Naive thymus-derived CD4-positive, alpha-beta T cell (primary cell): ENCODE results near the gene CPA4. TPM values are rescaled to one million over a fixed set of nuclear protein-coding genes. Genes with fewer than 3 reads are reported as not detected.

Experiments used
- ATAC-seq: fragments of 150-1000 bp; cut with Tn5 transposase; 2 replicates; pipeline ENCODE4 v1.10.0; 2021; ENCODE audit warnings: mild to moderate bottlenecking, moderate library complexity
- CTCF ChIA-PET: fragments of 350-600 bp; sonication (Branson Sonifier 250); formaldehyde crosslinking; loops from one replicate; lab custom pipeline; 2021; ENCODE audit warnings: antibody characterized with exemption; lab: Charles Lee
- POLR2A ChIA-PET: fragments of 350-600 bp; sonication (Branson Sonifier 250); formaldehyde crosslinking; loops from one replicate; lab custom pipeline; 2021; ENCODE audit warnings: antibody characterized with exemption, inconsistent platforms; lab: Charles Lee
- DNase-seq, 9 donors: peaks; one replicate each; pipeline versions ENCODE4 v3.0.0 to v3.0.0-alpha.2; 2020 to 2022; ENCODE audit warnings: mixed read lengths in 1 of 9
- H3K27ac ChIP-seq: one replicate; pipeline ENCODE4 v1.7.0; 2013; ENCODE audit warnings: mild to moderate bottlenecking, low read depth, low read length, moderate library complexity
- H3K27me3 ChIP-seq, 2 donors: one replicate each; pipeline ENCODE4 v1.7.0; 2013; ENCODE audit warnings: low read length in 2 of 2, mild to moderate bottlenecking in 2 of 2, moderate library complexity in 2 of 2; ENCODE audit not compliant: control insufficient read depth in 2 of 2, insufficient read depth in 2 of 2
- H3K36me3 ChIP-seq, 3 experiments: 1 replicate in 2 of 3; 2 replicates in 1 of 3; pipeline ENCODE4 v1.7.0; 2013; ENCODE audit warnings: low read length in 3 of 3, mild to moderate bottlenecking in 3 of 3, moderate library complexity in 1 of 3; ENCODE audit not compliant: insufficient read depth in 3 of 3, control insufficient read depth in 2 of 3
- H3K4me1 ChIP-seq, 2 donors: one replicate each; pipeline ENCODE4 v1.7.0; 2013; ENCODE audit warnings: low read length in 2 of 2, mild to moderate bottlenecking in 2 of 2, moderate library complexity in 1 of 2; ENCODE audit not compliant: control insufficient read depth in 2 of 2, insufficient read depth in 2 of 2
- H3K4me3 ChIP-seq: 2 replicates; pipeline ENCODE4 v1.7.0; 2013; ENCODE audit warnings: mild to moderate bottlenecking, low read length
- H3K9me3 ChIP-seq, 3 experiments: 1 replicate in 2 of 3; 2 replicates in 1 of 3; pipeline ENCODE4 v1.7.0; 2013; ENCODE audit warnings: low read length in 3 of 3; ENCODE audit not compliant: control insufficient read depth in 2 of 3
- H3K27ac Mint-ChIP-seq, 9 donors: one replicate each; pipeline ENCODE4 v1.8.0; 2020 to 2022; ENCODE audit warnings: mixed read lengths in 9 of 9, mild to moderate bottlenecking in 8 of 9, moderate library complexity in 5 of 9, inconsistent platforms in 2 of 9
- H3K27me3 Mint-ChIP-seq, 5 donors: one replicate each; pipeline ENCODE4 v1.8.0; 2021 to 2022; ENCODE audit warnings: mixed read lengths in 5 of 5, mild to moderate bottlenecking in 1 of 5
- H3K36me3 Mint-ChIP-seq, 5 donors: one replicate each; pipeline ENCODE4 v1.8.0; 2020 to 2022; ENCODE audit warnings: mixed read lengths in 5 of 5, mild to moderate bottlenecking in 3 of 5, inconsistent platforms in 1 of 5
- H3K4me1 Mint-ChIP-seq, 7 donors: one replicate each; pipeline ENCODE4 v1.8.0; 2020 to 2022; ENCODE audit warnings: mixed read lengths in 7 of 7, mild to moderate bottlenecking in 3 of 7, inconsistent platforms in 1 of 7
- H3K4me3 Mint-ChIP-seq, 10 donors: one replicate each; pipeline ENCODE4 v1.8.0; 2020 to 2022; ENCODE audit warnings: mild to moderate bottlenecking in 10 of 10, mixed read lengths in 10 of 10, moderate library complexity in 6 of 10, inconsistent platforms in 2 of 10
- H3K9me3 Mint-ChIP-seq, 11 donors: one replicate each; pipeline ENCODE4 v1.8.0; 2020 to 2022; ENCODE audit warnings: mixed read lengths in 11 of 11, mild to moderate bottlenecking in 4 of 11, inconsistent platforms in 1 of 11, moderate library complexity in 1 of 11
- intact Hi-C, 2 donors: fragments of 100-400 bp; cut with micrococcal nuclease; formaldehyde crosslinking; loops; one replicate each; pipeline ENCODE4 v1.15.1; 2023
- polyA plus RNA-seq, 2 donors: library from polyadenylated mRNA; unstranded; fragments of 300-500 nt; fragmentation: Illumina TruSeq; gene quantifications; one replicate each; pipeline ENCODE4 v1.2.3, GENCODE V29; 2021
- total RNA-seq, 6 experiments: library from RNA in 5 of 6; stranded (reverse) in 5 of 6; gene quantifications; 1 replicate in 5 of 6; 2 replicates in 1 of 6; pipeline ENCODE4 v1.2.3 and lab custom pipeline; 2021 to 2026

CPA4 gene
- total and polyA plus RNA-seq, 7 experiments from 2014 or later = not detected

DNA sequence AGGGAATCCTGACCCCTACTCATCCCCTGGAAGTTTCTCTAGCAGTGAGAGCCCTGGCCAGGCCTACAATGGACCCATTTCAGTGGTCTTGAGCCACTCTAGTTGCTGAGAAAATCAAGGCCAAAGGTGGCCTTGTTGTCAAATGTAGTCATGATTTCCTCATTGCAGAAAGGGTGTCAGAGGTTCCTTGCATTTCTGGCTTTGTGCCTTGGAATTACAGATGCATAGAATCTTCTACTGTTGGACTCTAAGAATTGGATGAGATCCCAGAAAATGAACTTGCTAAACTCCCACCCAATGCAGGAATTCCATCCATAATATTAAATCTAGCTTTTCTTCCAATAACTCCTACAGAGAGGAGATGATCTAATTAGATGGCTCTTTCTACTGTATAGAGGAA lies 14.1 kb upstream of the CPA4 start:
- ChIA-PET CTCF (no interaction called here), POLR2A (interaction anchor here (0.8 kb wide), 1 partner anchor 10 kb away, joined by 3 read pairs; no protein-coding TSS in a partner anchor)
- no peak for DNase-seq
- Mint-ChIP-seq H3K4me3 (no peak overlapping the region), H3K27ac (no peak overlapping the region), H3K27me3 (peaks cover 0 to 8% (median 0%) of the 10 kb centered on the region in 5 donors), H3K36me3 (no peaks in the 10 kb centered on the region), H3K9me3 (peaks cover 0 to 1% (median 0%) of the 10 kb centered on the region in 11 donors), H3K4me1 (peaks cover 0 to 16% (median 12%) of the 10 kb centered on the region in 7 donors)
- intact Hi-C loops = no loop called here
- ATAC-seq = no peak
- Histone ChIP-seq H3K36me3 (no peaks in the 10 kb centered on the region), H3K27me3 (no peaks in the 10 kb centered on the region), H3K27ac (no peak overlapping the region), H3K4me1 (peaks cover 0 to 2% of the 10 kb centered on the region in 2 donors), H3K9me3 (no peaks in the 10 kb centered on the region), H3K4me3 (no peak overlapping the region)

DNA sequence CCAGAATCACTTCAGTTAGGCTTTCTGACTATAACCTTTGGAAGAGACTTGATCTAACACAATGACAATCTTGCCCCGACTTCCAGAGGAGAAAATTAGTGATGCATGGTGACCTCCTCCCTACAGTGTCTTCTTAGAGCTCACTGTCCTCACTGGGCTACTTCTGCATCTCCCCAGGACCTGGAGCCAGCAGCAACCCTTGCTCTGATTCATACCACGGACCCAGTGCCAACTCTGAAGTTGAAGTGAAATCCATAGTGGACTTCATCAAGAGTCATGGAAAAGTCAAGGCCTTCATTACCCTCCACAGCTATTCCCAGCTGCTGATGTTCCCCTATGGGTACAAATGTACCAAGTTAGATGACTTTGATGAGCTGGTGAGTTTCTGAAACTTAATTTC lies 13.7 kb upstream of the CPA4 start:
- peaks cover 0 to 2% (median 0%) of the 10 kb centered on the region in 11 donors for H3K9me3 Mint-ChIP-seq
- H3K27ac Mint-ChIP-seq = no peak overlapping the region
- intact Hi-C loops = no loop called here

DNA sequence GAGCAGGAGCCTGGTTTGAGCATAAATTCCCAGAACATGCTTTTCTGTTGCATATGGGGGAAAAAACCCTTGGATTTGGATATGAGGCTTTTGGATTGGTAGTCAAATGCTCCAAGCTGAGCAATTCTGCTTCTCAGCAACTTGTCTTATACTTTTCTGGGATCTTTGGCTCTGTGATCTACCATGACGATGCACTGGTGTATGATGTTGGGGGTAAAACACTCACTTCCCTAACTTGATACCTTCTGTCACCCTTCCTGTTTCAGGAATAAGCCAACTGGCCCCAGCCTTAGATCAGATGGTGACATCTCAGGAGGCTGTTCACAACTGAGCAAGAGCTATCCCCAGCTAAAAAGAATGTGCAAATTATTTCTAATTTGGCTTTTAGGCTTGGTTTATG lies 13.1 kb upstream of the CPA4 start:
- intact Hi-C loops = no loop called here
- DNase-seq (no peak), ATAC-seq (no peak)
- H3K36me3 ChIP-seq = no peaks in the 10 kb centered on the region
- CTCF ChIA-PET = no interaction called here
- peaks cover 0 to 4% (median 0%) of the 10 kb centered on the region in 5 donors for H3K36me3 Mint-ChIP-seq
- no peaks in the 10 kb centered on the region for H3K9me3 ChIP-seq
- H3K27me3 Mint-ChIP-seq = peaks cover 0 to 9% (median 0%) of the 10 kb centered on the region in 5 donors
- peaks cover 0 to 12% (median 6%) of the 10 kb centered on the region in 7 donors for H3K4me1 Mint-ChIP-seq
- H3K27ac Mint-ChIP-seq = no peak overlapping the region
- peaks cover 0 to 5% (median 0%) of the 10 kb centered on the region in 11 donors for H3K9me3 Mint-ChIP-seq
- H3K4me3 ChIP-seq = no peak overlapping the region
- no peak overlapping the region for H3K4me3 Mint-ChIP-seq
- no peaks in the 10 kb centered on the region for H3K4me1 ChIP-seq
- H3K27me3 ChIP-seq = no peaks in the 10 kb centered on the region
- POLR2A ChIA-PET = interaction anchor here (0.6 kb wide), 1 partner anchor 187 kb away, joined by 3 read pairs; no protein-coding TSS in a partner anchor
- no peak overlapping the region for H3K27ac ChIP-seq

More for the DNA sequence above, 13.7 kb upstream of the CPA4 start:
- no peak overlapping the region for H3K4me3 ChIP-seq
- no peaks in the 10 kb centered on the region for H3K27me3 ChIP-seq
- H3K36me3 ChIP-seq = no peaks in the 10 kb centered on the region
- peaks cover 0 to 4% (median 0%) of the 10 kb centered on the region in 5 donors for H3K36me3 Mint-ChIP-seq
- DNase-seq = no peak
- no peak overlapping the region for H3K27ac ChIP-seq
- H3K27me3 Mint-ChIP-seq = peaks cover 0 to 11% (median 0%) of the 10 kb centered on the region in 5 donors
- ChIA-PET POLR2A (interaction anchor here (0.6 to 0.8 kb wide), 2 partner anchors 11 to 188 kb away, joined by 3 read pairs; no protein-coding TSS in a partner anchor), CTCF (no interaction called here)
- no peaks in the 10 kb centered on the region for H3K4me1 ChIP-seq
- H3K9me3 ChIP-seq = no peaks in the 10 kb centered on the region
- ATAC-seq = no peak
- no peak overlapping the region for H3K4me3 Mint-ChIP-seq
- H3K4me1 Mint-ChIP-seq = peaks cover 0 to 12% (median 9%) of the 10 kb centered on the region in 7 donors

GRCh38 chr7:130281260-130281659 lies 11.7 kb upstream of the CPA4 start:
- H3K4me3 Mint-ChIP-seq = no peak overlapping the region
- peaks cover 0 to 4% (median 0%) of the 10 kb centered on the region in 5 donors for H3K36me3 Mint-ChIP-seq
- H3K27ac Mint-ChIP-seq = no peak overlapping the region
- no peaks in the 10 kb centered on the region for H3K4me1 ChIP-seq
- no peak overlapping the region for H3K4me3 ChIP-seq
- H3K27me3 ChIP-seq = no peaks in the 10 kb centered on the region
- ChIA-PET CTCF (interaction anchor here (0.6 to 1.1 kb wide), 2 partner anchors 16 to 92 kb away, joined by 3 read pairs; no protein-coding TSS in a partner anchor), POLR2A (no interaction called here)
- H3K4me1 Mint-ChIP-seq = peaks cover 0 to 12% (median 6%) of the 10 kb centered on the region in 7 donors
- ATAC-seq = no peak
- H3K9me3 Mint-ChIP-seq = peaks cover 0 to 8% (median 0%) of the 10 kb centered on the region in 11 donors
- H3K27me3 Mint-ChIP-seq = peaks cover 0 to 12% (median 0%) of the 10 kb centered on the region in 5 donors
- intact Hi-C loops = no loop called here
- H3K36me3 ChIP-seq = no peaks in the 10 kb centered on the region
- no peak overlapping the region for H3K27ac ChIP-seq
- no peaks in the 10 kb centered on the region for H3K9me3 ChIP-seq
- no peak for DNase-seq

GRCh38 chr7:130286881-130287280 lies 6.1 kb upstream of the CPA4 start:
- peaks cover 0 to 4% (median 0%) of the 10 kb centered on the region in 5 donors for H3K36me3 Mint-ChIP-seq
- H3K4me3 ChIP-seq = no peak overlapping the region
- intact Hi-C loops = no loop called here
- no peak overlapping the region for H3K27ac ChIP-seq
- H3K4me3 Mint-ChIP-seq = no peak overlapping the region
- DNase-seq (no peak), ATAC-seq (no peak)
- no peak overlapping the region for H3K27ac Mint-ChIP-seq
- ChIA-PET POLR2A (interaction anchor here (0.7 kb wide), 1 partner anchor 77 kb away, joined by 6 read pairs; no protein-coding TSS in a partner anchor), CTCF (interaction anchor here (0.7 kb wide), 1 partner anchor 200 kb away, joined by 3 read pairs; no protein-coding TSS in a partner anchor)
- H3K27me3 ChIP-seq = no peaks in the 10 kb centered on the region
- H3K27me3 Mint-ChIP-seq = peaks cover 0 to 12% (median 0%) of the 10 kb centered on the region in 5 donors
- H3K4me1 ChIP-seq = no peaks in the 10 kb centered on the region
- peaks cover 0 to 1% (median 0%) of the 10 kb centered on the region in 7 donors for H3K4me1 Mint-ChIP-seq
- no peaks in the 10 kb centered on the region for H3K9me3 ChIP-seq
- peaks cover 0 to 8% (median 0%) of the 10 kb centered on the region in 11 donors for H3K9me3 Mint-ChIP-seq
- no peaks in the 10 kb centered on the region for H3K36me3 ChIP-seq

GRCh38 chr7:130288168-130288567 lies 4.8 kb upstream of the CPA4 start:
- no peaks in the 10 kb centered on the region for H3K9me3 ChIP-seq
- intact Hi-C loops = no loop called here
- no peak for ATAC-seq
- no peaks in the 10 kb centered on the region for H3K36me3 ChIP-seq
- Mint-ChIP-seq H3K4me1 (peaks cover 0 to 1% (median 0%) of the 10 kb centered on the region in 7 donors), H3K27me3 (peaks cover 0 to 12% (median 0%) of the 10 kb centered on the region in 5 donors), H3K9me3 (peaks cover 0 to 8% (median 0%) of the 10 kb centered on the region in 11 donors), H3K27ac (no peak overlapping the region), H3K4me3 (no peak overlapping the region), H3K36me3 (peaks cover 0 to 4% (median 0%) of the 10 kb centered on the region in 5 donors)
- H3K27ac ChIP-seq = no peak overlapping the region
- DNase-seq = no peak
- H3K27me3 ChIP-seq = no peaks in the 10 kb centered on the region
- no peaks in the 10 kb centered on the region for H3K4me1 ChIP-seq
- ChIA-PET POLR2A (no interaction called here), CTCF (no interaction called here)
- no peak overlapping the region for H3K4me3 ChIP-seq
